RKO (cell line): ENCODE measurements around the gene MITD1.
"Not testable (repeated sequence)": the region's sequence is repeated elsewhere in the genome, so short reads cannot be mapped to it uniquely, and the experiment has no call there.

Experiments used
- DNase-seq: peaks from one replicate; pipeline ENCODE4 v3.0.0-alpha.2; 2016; ENCODE audit warnings: low spot score

MITD1 gene

DNA sequence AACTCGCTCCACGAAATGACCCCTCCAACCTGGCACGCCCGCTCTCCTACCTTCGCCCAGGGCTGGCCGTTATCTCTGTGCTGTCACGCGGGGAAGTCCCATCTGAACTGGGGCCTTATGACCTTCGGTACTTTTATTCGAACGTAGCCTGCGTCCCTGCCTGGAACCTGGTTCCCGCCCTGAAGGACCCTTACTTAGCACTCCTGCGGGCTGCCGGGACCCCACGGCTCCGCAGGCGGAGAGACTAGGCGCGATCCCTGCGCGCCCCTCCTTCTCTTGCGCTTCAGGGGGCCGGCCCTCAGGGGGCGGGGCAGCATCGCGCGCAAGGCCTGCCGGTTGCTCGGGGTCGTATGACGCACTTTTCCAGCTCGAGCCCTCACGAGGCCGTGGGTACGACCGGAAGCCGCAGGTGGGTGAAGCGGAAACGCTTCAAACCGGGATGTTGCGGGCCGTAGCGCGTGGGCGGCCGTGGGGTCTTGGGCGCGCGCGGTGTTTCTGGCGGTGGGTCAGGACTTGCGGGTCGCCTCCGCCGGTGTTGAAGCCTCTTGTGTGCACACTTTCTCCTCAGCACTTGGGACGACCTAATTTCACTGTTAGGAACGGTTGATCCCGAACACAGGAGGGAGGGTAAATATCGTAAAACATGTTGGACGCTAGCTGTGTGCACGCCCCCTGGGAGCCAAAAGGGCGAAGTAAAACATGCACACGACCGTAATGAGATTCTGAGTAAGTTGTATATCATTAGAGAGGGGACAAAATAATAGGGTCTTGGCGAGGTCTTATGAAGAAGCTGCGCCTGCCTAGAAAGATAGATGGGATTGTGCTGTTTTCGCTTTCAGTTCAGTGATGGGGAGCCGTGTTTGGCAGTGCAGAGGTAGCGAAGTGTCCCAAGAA, 26.0 kb downstream of the MITD1 start, which contains the start of the genes LIPT1 and TSGA10:
TSS of gene LIPT1 (plus strand) at position 325 of the 894 bp plus-strand sequence. CDS start 6,991 bp downstream, outside the sequence.
TSS of gene TSGA10 (minus strand) at position 300 of the 894 bp plus-strand sequence. CDS start 45,503 bp downstream, outside the sequence.
- peak; percentile 94 for DNase-seq

DNA sequence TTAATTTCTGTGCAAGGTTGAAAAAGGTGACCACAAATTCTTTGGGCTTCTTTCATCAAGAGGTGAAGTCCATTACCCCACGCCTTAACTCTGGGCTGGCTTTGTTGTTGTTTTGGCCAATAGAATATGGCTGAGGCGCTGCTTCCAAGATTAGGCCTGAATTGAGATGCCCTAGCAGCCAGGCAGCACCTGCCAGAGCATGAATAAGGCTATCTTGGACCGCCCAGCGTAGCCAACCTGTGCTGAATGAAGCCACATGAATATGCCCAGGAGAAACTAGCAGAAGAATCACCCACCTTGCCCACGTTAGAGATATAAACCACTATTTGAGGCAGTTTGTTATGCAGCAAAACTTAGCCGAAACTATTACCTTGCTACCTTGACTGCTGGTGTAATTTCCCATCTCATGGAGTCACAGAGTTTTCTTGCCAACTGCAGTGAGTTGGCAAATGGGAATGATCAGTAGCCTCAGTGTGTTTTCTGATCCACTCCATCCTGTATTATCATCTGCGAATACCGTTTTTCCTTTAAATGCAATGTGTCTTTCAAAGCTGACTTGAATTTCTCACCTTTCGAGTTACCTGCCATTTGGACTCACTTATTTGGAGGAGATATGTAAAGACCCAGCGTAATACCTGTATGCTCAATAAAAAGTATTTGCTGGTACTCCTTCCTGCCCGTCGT, 26.8 kb downstream of the MITD1 start:
- DNase-seq = peak; percentile 37

DNA sequence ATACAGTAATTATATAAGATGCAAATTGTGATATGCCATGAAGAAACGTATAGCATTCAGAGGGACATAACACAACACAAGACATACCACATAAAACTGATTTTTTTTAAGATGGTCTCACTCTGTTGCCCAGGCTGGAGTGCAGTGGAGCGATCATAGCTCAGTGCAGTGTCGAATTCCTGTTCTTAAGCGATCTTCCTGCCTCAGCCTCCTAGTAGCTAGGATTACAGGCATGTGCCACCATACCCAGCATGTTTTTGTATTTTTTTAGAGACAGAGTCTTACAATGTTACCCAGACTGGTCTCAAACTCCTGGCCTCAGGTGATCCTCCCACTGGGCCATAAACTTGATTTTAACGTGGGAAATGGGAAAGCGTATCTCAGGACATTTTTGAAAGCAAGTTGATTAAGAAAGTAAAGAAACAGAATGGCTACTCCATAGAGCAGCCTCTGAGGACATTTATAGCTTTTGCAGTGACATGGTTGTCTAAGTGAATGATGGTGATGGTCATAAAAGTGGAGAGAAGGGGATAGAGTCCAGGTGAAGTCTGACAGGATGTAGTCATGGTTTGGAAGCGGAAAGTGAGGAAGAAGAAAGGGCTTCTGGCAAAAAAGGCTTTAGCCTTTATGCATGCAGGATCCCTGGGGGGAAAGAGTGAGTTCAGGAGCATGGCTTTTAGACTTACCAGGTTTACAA, 28.5 kb downstream of the MITD1 start:
- no peak for DNase-seq

DNA sequence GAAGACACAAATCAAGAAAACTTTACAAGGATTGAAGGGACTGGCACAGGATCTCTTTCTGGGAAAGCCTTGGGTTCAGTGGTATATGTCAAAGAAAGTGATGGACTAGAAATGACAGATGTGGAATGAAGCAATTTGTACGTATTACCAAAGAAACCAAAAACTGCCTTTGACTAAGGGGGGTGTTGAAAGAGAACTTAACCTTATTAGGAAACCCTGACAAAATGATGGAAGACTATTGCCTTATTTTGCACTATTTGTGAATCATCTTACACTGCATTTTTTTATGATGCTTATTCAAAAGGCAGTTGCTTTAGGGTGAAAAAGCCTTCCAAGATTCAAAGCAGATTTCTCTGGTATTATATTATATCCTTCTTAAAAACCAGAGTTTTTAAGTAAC, 30.2 kb downstream of the MITD1 start:
- no peak for DNase-seq

DNA sequence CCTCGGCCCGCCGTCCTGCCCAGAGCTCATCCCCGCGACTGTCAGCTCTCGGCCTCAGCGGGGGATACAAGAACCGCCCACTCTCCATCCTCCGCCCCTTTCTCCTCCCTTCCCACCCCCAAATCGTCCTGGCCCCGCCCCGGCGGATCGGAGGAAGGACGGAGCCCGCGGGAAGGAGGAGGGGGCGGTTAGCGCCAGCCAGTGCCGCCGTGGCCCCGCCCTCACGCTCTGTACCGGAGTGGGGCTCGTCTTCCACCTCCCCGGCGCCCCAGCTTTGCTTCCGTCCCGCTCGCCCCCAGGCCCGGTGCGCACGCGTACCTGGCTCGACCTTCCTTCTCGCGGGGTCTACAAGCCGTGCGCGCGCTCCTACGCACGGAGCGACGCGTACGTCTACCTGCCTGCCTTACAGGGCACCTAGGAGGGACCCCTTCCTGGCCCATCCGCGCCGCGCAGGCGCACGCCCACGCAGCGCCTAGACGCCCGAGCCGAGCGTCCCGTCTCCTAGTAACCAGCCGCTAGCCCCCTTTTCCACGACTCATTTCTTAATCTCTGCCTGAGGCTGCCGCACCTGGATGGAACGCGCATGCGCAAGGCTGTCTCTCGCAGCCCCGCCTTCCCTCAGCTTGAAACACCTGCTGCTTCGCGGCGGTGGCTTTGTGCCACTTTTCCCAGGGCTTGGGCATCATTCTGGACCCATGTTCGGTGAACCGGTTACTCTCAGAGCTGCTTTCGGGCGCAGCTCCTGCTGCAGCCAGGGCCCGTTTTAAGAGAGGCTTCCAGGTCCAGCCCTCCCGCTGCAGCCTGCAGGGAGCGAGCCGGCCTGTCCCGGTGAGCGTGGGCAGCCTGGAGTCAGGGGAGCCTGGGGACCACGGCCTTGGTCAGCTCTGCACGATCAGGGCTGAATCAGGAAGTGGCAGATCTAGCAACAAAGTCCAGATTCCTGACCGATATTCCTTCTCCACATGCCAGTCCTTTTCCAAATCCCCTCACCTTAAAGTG, 39.4 kb downstream of the MITD1 start, which contains the start of gene C2orf15:
TSS of gene C2orf15 (plus strand) at position 598 of the 999 bp plus-strand sequence. CDS start 8,852 bp downstream, outside the sequence.
- DNase-seq = peak; percentile 92

DNA sequence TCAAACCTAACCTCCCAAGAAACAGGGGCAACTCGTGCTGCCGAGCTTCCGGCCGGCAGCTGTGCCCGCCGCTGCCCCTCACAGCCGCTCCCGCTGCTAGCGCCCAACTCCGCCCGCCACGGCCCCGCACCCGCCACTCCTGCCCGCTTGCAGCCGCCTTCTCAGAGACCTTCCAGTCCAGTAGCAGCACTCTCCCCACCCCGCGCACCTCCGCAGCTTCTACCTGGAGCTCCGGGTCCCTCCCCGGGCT, 40.1 kb downstream of the MITD1 start:
- DNase-seq = peak; percentile 78

DNA sequence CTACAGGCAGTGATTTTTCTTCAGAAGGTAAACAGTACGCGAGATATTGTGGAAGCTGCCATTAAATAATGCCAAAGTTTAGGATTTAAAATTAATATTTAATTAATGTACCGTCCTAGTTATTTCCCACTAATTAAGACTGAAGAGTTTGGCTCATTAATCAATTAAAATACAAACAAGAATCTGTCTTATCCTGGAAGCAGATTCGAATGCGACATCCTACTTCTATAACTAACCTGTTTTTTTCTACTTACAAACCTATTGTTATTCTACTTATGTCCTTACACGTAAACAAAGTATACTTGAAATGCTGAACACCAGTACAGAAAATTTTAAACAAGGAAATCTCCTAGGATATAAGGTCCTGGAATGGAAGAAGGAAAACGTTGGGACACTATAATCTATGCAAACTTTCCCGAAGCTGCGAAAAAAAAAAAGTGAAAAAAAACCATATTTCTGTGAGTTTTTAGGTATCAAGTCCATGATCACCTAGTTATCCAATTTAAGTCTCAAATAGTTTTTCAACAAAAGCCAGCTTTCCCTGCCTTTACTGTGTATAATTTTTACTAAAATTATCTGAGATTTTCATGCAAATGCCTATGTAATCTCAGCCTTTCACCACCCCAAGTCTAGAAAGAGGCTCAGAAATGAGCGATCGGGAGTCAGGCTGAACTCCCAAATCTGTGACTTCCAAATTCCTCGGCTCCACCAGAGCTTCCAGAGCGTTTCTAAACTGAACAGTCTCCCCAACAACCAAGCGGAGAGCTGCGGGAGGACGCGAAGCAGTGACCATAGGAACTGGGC, 40.6 kb downstream of the MITD1 start:
- DNase-seq = no peak

DNA sequence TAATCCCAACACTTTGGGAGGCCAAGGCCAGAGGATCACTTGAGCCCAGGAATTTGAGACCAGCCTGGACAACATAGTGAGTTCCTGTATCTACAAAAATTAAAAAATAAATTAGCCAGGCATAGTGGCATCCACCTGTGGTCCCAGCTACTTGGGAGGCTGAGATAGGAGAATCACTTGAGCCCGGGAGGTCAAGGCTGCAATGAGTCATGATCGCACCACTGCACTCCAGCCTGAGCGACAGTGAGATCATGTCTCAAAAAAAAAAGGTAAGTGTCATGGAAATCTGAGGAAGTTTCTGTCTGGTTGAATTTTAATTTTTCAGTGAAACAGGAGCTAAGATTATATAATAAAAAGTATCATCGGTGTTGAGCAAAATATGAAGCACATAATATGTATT, 41.9 kb downstream of the MITD1 start:
- DNase-seq = peak; percentile 17

DNA sequence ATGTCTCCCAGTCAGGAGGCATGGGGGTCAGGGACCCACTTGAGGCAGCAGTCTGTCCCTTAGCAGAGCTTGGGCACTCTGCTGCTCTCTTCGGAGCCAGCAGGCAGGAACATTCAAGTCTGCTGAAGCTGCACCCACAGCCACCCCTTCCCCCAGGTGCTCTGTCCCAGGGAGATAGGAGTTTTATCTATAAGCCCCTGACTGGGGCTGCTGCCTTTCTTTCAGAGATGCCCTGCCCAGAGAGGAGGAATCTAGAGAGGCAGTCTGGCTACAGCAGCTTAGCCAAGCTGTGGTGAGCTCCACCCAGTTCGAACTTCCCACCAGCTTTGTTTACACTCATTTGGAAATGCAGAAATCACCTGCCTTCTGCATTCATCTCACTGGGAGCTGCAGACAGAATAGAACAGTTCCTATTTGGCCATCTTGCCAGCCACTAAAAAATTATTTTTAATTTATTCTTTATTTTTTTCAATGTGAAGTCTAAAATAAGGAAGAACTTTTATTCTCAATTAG, 45.8 kb downstream of the MITD1 start:
- DNase-seq = not testable (repeated sequence)

DNA sequence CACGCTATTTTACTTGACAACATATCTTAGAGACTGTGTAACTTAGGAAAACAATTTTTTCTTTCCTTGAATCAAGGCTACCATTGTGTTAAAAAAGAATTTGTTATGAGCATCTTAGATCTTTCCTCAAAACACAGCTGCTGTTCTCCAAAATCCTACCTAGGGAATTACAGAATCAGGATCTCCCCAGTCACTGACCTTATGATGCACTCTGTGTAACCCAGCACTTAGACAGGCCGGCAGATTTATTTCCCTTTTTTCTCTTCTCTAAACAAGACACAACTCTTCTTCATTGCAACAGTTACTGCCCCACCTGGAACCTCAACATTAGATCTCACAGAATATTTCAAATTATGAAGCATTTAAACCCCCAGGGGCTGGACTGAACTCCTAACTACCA, 52.9 kb downstream of the MITD1 start:
- no peak for DNase-seq
